Measurements from ENCODE around the gene CLEC2D.

CLEC2D gene

DNA sequence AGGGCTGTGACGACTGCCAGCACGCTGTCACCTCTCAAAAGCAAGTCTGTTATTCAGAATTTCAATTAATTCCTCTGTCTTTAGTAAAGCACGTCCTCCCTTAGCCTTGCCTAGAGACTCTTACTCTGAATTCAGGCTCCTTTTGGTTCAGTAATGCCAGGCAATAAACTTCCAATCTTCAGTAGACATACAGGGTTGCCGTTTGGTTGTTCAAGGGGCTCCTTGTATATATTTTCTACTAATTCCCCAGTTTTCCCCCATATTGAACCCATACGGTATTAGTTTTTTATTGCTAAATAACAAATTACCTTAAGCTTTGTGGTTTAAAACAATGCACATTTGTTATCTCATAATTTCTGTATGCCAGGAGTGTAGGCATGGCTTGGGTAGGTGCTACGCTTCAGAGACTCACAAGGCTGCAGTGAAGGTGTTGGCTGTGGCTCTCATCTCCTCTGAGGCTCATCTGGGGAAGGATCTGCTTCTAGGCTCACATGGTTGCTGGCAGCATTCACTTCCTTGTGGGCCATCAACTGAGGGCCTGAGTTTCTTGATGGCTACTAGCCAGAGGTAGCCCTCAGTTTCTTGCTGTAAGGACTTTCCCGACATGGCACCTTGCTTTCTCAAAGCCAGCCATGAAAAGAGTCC lies 70.7 kb downstream of the CLEC2D start:
- no peaks in the 10 kb centered on the region for H3K36me3 ChIP-seq (ENCODE audit: insufficient read depth, low read length)
- H3K79me2 ChIP-seq (ENCODE audit: insufficient read depth, low read length) = no peaks in the 10 kb centered on the region
- H3K9me3 ChIP-seq (ENCODE audit: low read length) = no peaks in the 10 kb centered on the region
- no peak overlapping the region for H3K4me3 ChIP-seq (ENCODE audit: low read depth, low read length, poor library complexity, severe bottlenecking)
- no peaks in the 10 kb centered on the region for H4K20me1 ChIP-seq (ENCODE audit: insufficient read depth, low read length)
- peaks cover 73% of the 10 kb centered on the region for H3K4me1 ChIP-seq (ENCODE audit: insufficient read depth, low read length, severe bottlenecking)
- no peaks in the 10 kb centered on the region for H3K27me3 ChIP-seq (ENCODE audit: insufficient read depth, low read length)
- H3K9me2 ChIP-seq (ENCODE audit: low read depth, low read length) = no peaks in the 10 kb centered on the region
- H3K27ac ChIP-seq (ENCODE audit: low read depth, low read length, poor library complexity, severe bottlenecking) = peak overlapping the region; percentile 74
- TF ChIP-seq EZH2 (IDR thresholded peaks at IDR 0.05; ENCODE audit: borderline replicate concordance, low read length) = no peak
- TF ChIP-seq, protein P1, sequence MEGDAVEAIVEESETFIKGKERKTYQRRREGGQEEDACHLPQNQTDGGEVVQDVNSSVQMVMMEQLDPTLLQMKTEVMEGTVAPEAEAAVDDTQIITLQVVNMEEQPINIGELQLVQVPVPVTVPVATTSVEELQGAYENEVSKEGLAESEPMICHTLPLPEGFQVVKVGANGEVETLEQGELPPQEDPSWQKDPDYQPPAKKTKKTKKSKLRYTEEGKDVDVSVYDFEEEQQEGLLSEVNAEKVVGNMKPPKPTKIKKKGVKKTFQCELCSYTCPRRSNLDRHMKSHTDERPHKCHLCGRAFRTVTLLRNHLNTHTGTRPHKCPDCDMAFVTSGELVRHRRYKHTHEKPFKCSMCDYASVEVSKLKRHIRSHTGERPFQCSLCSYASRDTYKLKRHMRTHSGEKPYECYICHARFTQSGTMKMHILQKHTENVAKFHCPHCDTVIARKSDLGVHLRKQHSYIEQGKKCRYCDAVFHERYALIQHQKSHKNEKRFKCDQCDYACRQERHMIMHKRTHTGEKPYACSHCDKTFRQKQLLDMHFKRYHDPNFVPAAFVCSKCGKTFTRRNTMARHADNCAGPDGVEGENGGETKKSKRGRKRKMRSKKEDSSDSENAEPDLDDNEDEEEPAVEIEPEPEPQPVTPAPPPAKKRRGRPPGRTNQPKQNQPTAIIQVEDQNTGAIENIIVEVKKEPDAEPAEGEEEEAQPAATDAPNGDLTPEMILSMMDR (IDR thresholded peaks at IDR 0.05; ENCODE audit: low read length) = no peak
- no peak overlapping the region for H3K9ac ChIP-seq (ENCODE audit: low read length)
- H3F3A ChIP-seq (ENCODE audit: insufficient read depth, low read length) = no peaks in the 10 kb centered on the region; the same call in 1 of the 2 replicates
- H3K4me2 ChIP-seq (ENCODE audit: low read length) = no peak overlapping the region
- no peak overlapping the region for H2AFZ ChIP-seq (ENCODE audit: low read length)

DNA sequence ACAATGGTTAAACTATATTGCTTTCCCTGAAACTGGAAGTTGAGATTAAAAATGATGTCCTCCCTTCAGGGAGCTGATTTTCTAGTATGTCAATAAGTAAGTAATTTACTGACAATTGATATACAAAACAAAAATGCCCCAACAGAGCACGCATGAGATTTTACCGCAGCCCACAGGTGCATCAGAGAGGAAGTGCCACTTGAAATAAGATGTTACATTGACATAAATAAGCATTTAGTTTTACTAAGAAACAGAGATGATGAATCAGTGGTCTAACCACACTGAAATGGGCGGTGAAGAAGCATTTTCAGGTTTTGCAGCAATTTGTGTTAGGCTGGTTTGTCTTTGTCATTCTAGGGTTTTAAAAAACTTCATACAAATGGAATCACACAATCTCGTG lies 72.2 kb downstream of the CLEC2D start:
- Histone ChIP-seq H3K4me2 (ENCODE audit: low read length) (peak overlapping the region; percentile 43), H3K4me1 (ENCODE audit: insufficient read depth, low read length, severe bottlenecking) (peaks cover 66% of the 10 kb centered on the region), H2AFZ (ENCODE audit: low read length) (no peak overlapping the region), H3K9ac (ENCODE audit: low read length) (peak overlapping the region; percentile 23; the same call in 1 of the 2 replicates), H3K9me2 (ENCODE audit: low read depth, low read length) (no peaks in the 10 kb centered on the region), H3K79me2 (ENCODE audit: insufficient read depth, low read length) (no peaks in the 10 kb centered on the region), H3F3A (ENCODE audit: insufficient read depth, low read length) (no peaks in the 10 kb centered on the region; the same call in 1 of the 2 replicates), H3K9me3 (ENCODE audit: low read length) (no peaks in the 10 kb centered on the region), H3K27ac (ENCODE audit: low read depth, low read length, poor library complexity, severe bottlenecking) (peak overlapping the region; percentile 74), H3K4me3 (ENCODE audit: low read depth, low read length, poor library complexity, severe bottlenecking) (no peak overlapping the region), H4K20me1 (ENCODE audit: insufficient read depth, low read length) (no peaks in the 10 kb centered on the region), H3K36me3 (ENCODE audit: insufficient read depth, low read length) (no peaks in the 10 kb centered on the region), H3K27me3 (ENCODE audit: insufficient read depth, low read length) (no peaks in the 10 kb centered on the region)
- TF ChIP-seq, protein P1 (IDR thresholded peaks at IDR 0.05; ENCODE audit: low read length) = no peak
- no peak for TF ChIP-seq EZH2 (IDR thresholded peaks at IDR 0.05; ENCODE audit: borderline replicate concordance, low read length)

DNA sequence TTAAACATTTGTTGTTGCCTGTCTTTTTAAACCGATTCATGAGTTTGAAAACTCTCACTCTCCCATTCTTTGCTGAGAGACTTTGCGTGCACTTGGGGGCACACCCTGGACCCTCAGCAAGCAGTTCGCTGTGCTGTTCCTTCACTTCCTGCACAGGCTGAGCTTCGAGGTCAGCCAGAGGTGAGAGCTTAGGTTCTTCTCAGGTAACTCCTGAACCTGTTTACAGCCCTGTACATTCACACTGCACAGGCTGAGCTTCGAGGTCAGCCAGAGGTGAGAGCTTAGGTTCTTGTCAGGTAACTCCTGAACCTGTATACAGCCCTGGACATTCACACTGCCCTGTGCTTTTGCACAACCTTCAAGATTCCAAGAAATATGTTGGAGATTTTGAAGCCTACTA lies 73.1 kb downstream of the CLEC2D start:
- no peaks in the 10 kb centered on the region for H3F3A ChIP-seq (ENCODE audit: insufficient read depth, low read length)
- no peaks in the 10 kb centered on the region for H3K36me3 ChIP-seq (ENCODE audit: insufficient read depth, low read length)
- H3K9ac ChIP-seq (ENCODE audit: low read length) = peak overlapping the region; percentile 23; the same call in 1 of the 2 replicates
- no peaks in the 10 kb centered on the region for H3K27me3 ChIP-seq (ENCODE audit: insufficient read depth, low read length)
- H2AFZ ChIP-seq (ENCODE audit: low read length) = peak overlapping the region; percentile 28
- TF ChIP-seq, protein P1 (IDR thresholded peaks at IDR 0.05; ENCODE audit: low read length) = no peak
- peaks cover 59% of the 10 kb centered on the region for H3K4me1 ChIP-seq (ENCODE audit: insufficient read depth, low read length, severe bottlenecking)
- H3K9me2 ChIP-seq (ENCODE audit: low read depth, low read length) = no peaks in the 10 kb centered on the region
- peak overlapping the region; percentile 2 for H3K4me3 ChIP-seq (ENCODE audit: low read depth, low read length, poor library complexity, severe bottlenecking)
- peak overlapping the region; percentile 43 for H3K4me2 ChIP-seq (ENCODE audit: low read length)
- H3K27ac ChIP-seq (ENCODE audit: low read depth, low read length, poor library complexity, severe bottlenecking) = peak overlapping the region; percentile 74
- no peaks in the 10 kb centered on the region for H3K9me3 ChIP-seq (ENCODE audit: low read length)
- no peaks in the 10 kb centered on the region for H4K20me1 ChIP-seq (ENCODE audit: insufficient read depth, low read length)
- H3K79me2 ChIP-seq (ENCODE audit: insufficient read depth, low read length) = no peaks in the 10 kb centered on the region
